GM19240 (cell line): ENCODE data around the gene CD300LG.
A peak's percentile ranks its signal among the peaks of the same experiment; 100 is the strongest.
"Not testable (repeated sequence)": the region's sequence is repeated elsewhere in the genome, so short reads cannot be mapped to it uniquely, and the experiment has no call there.

Experiments
- DNase-seq: peaks from one replicate; pipeline ENCODE4 v3.0.0; 2011; ENCODE audit warnings: low spot score; ENCODE audit not compliant: insufficient read length

The CD300LG gene

DNA sequence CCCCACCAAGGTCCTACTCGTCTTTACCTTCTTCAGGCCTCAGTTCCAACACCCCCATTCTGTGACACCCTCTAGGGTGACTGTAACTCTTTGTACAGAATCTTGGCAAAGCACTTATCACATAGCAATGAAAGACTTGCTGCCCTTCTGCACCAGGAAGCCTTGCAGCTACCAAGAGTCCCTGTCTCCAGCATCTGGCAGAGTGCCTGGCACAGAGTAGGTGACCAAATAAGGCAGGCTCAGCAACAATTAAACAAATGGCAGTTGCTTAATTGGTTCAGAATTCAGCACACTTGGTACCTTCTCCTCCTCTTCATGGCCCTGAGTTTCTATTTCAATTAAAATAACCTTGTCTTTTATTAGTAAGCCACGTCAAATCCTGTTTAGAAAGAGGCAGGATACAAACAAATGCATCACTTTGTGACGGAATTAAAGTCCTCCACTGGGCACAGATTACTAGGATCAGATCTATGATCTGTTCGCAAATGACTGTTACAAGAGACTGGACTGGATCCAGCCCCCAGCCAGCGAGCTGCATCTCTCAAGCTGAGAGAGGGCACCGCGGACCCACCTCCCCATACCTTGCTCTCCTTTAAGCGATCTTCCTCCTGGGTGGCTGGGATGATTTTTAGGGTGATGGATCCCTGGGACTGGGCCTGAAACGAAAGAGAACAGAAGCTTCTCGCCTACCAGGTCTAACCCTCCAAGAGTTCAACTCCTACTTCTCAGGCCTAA, 23.5 kb upstream of the CD300LG start:
- DNase-seq: no peak

DNA sequence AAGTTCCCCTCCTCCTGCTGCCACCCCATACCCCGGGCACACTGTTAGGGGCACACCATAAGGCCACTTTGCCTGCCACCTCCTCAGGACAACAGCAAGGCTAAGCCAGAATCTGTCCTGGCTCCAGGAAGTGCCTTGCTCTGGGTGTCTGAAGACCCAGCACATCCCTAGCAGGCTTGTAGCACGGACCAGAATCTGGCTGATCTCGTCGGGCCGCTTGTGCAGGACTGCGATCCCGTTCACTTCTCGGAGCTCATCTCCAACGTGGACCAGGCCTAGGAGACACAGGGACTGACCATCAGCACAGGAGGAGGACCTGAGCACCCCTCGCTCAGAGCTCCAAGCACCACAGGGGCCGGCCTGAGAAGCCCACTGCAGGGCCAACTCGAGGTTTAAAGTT, 21.4 kb upstream of the CD300LG start:
- DNase-seq: no peak

- DNase-seq: no peak
Measured at GRCh38 chr17:43826206-43826605, 20.8 kb upstream of the CD300LG start.

GRCh38 chr17:43827596-43827995, 19.4 kb upstream of the CD300LG start:
- DNase-seq: no peak

DNA sequence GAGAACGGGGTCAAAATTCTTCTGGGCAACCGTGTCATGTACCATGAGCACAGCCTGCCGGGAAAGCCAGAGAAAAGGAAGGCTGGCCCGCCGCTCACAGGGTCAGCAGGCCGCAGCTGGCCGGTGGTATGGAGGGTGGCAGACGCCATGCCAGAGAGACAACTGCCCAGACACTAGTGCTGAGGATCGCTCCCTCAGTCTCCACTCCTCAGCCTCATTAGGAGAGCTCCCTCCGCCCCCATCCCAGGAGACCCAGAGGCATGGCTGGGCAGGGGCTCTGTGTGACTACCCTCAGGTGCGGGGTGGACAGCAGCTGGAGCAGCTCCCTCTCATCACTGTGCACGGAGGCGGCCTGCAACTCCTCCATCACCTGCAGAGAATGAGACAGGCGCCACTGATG, 17.2 kb upstream of the CD300LG start:
- DNase-seq: no peak

GRCh38 chr17:43830510-43831140, 16.4 kb upstream of the CD300LG start:
- no peak for DNase-seq

DNA sequence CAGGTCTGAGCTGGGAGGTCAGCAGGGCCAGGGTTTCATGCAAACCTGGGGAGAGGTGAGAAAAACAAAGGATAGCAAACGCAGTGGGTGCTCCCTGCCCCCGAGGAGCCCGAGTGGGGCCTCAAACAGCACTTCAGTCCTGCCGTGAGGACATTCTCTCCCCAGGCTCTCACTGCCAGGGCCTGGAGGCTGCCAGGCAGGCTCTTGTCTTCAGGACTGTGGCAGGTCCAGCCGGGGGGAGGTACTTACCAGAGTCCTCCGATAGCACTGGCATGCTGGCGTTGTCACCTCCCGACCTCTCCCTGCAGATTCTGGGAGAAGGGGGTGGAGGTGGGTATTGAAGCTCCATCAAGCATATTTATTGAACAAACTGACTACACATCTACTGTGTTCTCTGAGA, 15.3 kb upstream of the CD300LG start:
- no peak for DNase-seq

GRCh38 chr17:43832168-43832975, 14.6 kb upstream of the CD300LG start:
- DNase-seq: no peak

GRCh38 chr17:43832976-43833829, 13.8 kb upstream of the CD300LG start, which contains the start of gene MPP3:
Gene MPP3, minus strand, starts transcription at chr17:43833146. Its CDS starts 1,240 bp downstream, at chr17:43831906.
- DNase-seq: no peak

DNA sequence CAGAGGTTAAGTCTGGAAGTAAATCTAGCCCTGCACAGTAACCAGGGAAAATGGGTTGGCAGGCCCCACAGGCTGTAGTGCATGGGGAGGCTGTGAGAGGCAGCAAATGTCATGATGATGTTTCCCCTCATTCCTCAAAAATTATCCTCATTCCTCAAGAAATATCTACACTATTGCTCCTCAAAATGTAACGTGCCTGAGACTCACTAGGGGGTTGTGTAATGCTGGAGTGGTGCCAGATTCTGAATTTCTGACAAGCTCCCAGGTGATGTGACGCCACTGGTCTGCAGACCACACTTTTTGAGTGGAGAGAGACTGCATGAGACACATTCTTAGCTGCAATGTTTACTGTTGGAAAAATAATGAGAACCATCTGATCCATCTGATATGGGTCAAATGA, 12.9 kb upstream of the CD300LG start:
- no peak for DNase-seq

GRCh38 chr17:43839670-43840108, 7.3 kb upstream of the CD300LG start:
- DNase-seq: no peak

DNA sequence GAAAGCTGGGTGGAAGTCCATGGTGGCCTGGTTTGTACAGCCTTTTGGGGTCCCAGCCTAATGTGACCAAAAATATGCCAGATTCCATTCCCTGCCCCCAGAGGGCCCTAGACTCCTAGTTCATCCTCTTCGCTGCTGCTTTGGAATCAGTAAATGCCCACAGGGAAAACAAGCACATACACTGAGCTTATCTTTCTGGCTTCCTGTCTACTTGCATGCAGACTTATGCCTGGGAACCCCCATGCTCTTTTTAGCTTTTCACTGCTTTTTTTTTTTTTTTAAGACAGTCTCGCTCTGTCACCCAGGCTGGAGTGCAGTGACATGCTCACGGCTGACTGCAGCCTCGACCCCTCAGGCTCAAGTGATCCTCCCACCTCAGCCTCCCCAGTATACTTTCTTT, 6.2 kb upstream of the CD300LG start:
- no peak for DNase-seq

GRCh38 chr17:43841282-43841681, 5.7 kb upstream of the CD300LG start:
- DNase-seq: no peak

DNA sequence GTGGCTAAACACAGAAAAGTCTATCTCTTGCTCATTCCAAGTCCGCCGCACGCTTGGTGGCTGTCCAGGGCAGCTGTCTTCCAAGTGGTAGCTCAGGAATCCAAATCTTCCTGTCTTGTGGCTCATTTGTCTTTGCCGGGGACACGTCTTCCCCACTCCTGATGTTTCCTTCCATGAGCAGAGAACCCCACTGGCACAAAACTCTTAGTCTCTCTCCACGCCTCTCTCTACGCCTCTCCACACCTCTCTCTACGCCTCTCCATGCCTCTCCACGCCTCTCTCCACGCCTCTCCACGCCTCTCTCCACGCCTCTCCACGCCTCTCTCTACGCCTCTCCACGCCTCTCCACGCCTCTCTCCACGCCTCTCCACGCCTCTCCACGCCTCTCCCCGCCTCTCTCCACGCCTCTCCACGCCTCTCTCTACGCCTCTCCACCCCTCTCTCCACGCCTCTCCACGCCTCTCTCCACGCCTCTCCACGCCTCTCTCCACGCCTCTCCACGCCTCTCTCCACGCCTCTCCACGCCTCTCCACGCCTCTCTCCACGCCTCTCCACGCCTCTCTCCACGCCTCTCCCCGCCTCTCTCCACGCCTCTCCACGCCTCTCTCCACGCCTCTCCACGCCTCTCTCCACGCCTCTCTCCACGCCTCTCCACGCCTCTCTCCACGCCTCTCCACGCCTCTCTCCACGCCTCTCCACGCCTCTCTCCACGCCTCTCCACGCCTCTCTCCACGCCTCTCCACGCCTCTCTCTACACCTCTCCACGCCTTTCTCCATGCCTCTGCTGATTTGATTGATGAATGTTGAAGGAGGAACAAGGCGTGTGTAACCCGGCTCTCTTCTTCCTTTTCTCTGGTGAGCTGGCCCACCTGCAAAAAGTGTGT, 4.6 kb upstream of the CD300LG start:
- not testable (repeated sequence) for DNase-seq

GRCh38 chr17:43842975-43843325, 4.0 kb upstream of the CD300LG start:
- DNase-seq: no peak

- DNase-seq: no peak
Measured at GRCh38 chr17:43844241-43844640, 2.7 kb upstream of the CD300LG start.

DNA sequence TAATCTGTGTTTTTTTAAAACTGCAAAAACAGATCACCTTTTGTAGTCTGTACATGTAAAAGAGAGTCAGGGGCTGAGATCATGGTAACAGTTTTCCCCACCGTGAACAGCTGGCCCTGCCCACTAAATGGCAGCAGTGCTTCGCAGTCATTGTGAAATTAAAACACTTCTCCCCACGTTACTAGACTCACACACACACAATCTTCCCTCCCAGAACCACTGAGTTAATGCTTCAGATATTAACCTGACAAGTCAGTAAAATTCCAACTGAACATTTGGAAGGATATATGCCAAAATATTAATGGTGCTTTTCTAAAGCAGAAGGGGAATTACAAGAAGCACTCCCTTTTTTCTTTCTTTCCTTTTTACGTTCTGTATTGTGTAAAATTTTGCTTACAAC, 1.2 kb upstream of the CD300LG start:
- DNase-seq: no peak

- peak; percentile 88 for DNase-seq
Measured at GRCh38 chr17:43846221-43846712, 709 bp upstream of the CD300LG start.

DNA sequence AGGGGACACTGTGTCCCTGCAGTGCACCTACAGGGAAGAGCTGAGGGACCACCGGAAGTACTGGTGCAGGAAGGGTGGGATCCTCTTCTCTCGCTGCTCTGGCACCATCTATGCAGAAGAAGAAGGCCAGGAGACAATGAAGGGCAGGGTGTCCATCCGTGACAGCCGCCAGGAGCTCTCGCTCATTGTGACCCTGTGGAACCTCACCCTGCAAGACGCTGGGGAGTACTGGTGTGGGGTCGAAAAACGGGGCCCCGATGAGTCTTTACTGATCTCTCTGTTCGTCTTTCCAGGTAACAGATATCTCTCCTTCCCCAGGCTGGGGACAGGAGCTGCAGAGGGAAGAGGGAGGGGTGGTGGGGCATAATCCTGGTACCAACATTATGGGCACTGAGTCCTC, 1.6 kb downstream of the CD300LG start:
- DNase-seq: no peak

- DNase-seq: no peak
Measured at GRCh38 chr17:43849116-43849515, 2.1 kb downstream of the CD300LG start.
